Measurements from ENCODE around the gene HTD2.
"Not testable (repeated sequence)": the region's sequence is repeated elsewhere in the genome, so short reads cannot be mapped to it uniquely, and the experiment has no call there.

Gene HTD2

GRCh38 chr3:58305882-58306711 lies at the start of gene HTD2, which contains the start of gene RPP14:
Gene HTD2, plus strand, starts transcription at chr3:58306520. Its CDS starts 11,094 bp downstream, at chr3:58317614.
Gene RPP14, plus strand, starts transcription at chr3:58306245. Its CDS starts 4,085 bp downstream, at chr3:58310330.
- DNase-seq (ENCODE audit: low read depth), result peak; percentile 100

GRCh38 chr3:58258392-58259055 lies 47.8 kb upstream of the HTD2 start:
- DNase-seq (ENCODE audit: low read depth), result no peak

GRCh38 chr3:58260261-58260731 lies 46.0 kb upstream of the HTD2 start:
- DNase-seq (ENCODE audit: low read depth), result no peak

- DNase-seq (ENCODE audit: low read depth), result no peak
These were observed 45.6 kb upstream of the HTD2 start for GRCh38 chr3:58260733-58261132.

- DNase-seq (ENCODE audit: low read depth), result no peak
These were observed 44.2 kb upstream of the HTD2 start for GRCh38 chr3:58261954-58262666.

- no peak for DNase-seq (ENCODE audit: low read depth)
These were observed 39.7 kb upstream of the HTD2 start for GRCh38 chr3:58266577-58266976.

GRCh38 chr3:58267543-58267942 lies 38.8 kb upstream of the HTD2 start:
- DNase-seq (ENCODE audit: low read depth), result not testable (repeated sequence)

- DNase-seq (ENCODE audit: low read depth), result no peak
These were observed 37.0 kb upstream of the HTD2 start for GRCh38 chr3:58269356-58269755.

- DNase-seq (ENCODE audit: low read depth), result no peak
These were observed 35.8 kb upstream of the HTD2 start for GRCh38 chr3:58270485-58270884.

- DNase-seq (ENCODE audit: low read depth), result no peak
These were observed 34.3 kb upstream of the HTD2 start for GRCh38 chr3:58271901-58272501.

GRCh38 chr3:58272891-58273290 lies 33.4 kb upstream of the HTD2 start:
- no peak for DNase-seq (ENCODE audit: low read depth)

- not testable (repeated sequence) for DNase-seq (ENCODE audit: low read depth)
These were observed 33.0 kb upstream of the HTD2 start for GRCh38 chr3:58273362-58273761.

- DNase-seq (ENCODE audit: low read depth), result no peak
These were observed 32.2 kb upstream of the HTD2 start for GRCh38 chr3:58274027-58274614.

GRCh38 chr3:58281069-58281468 lies 25.3 kb upstream of the HTD2 start:
- DNase-seq (ENCODE audit: low read depth), result no peak

- no peak for DNase-seq (ENCODE audit: low read depth)
These were observed 21.0 kb upstream of the HTD2 start for GRCh38 chr3:58285334-58285733.

- no peak for DNase-seq (ENCODE audit: low read depth)
These were observed 19.0 kb upstream of the HTD2 start for GRCh38 chr3:58287354-58287753.

GRCh38 chr3:58288011-58288728 lies 18.1 kb upstream of the HTD2 start:
- DNase-seq (ENCODE audit: low read depth), result no peak

- not testable (repeated sequence) for DNase-seq (ENCODE audit: low read depth)
These were observed 17.2 kb upstream of the HTD2 start for GRCh38 chr3:58288964-58289613.

GRCh38 chr3:58290446-58290845 lies 15.9 kb upstream of the HTD2 start:
- not testable (repeated sequence) for DNase-seq (ENCODE audit: low read depth)

GRCh38 chr3:58291671-58292338 lies 14.5 kb upstream of the HTD2 start:
- DNase-seq (ENCODE audit: low read depth), result no peak
